Upper lobe of left lung (tissue), 4 donors: Measurements from ENCODE around the gene SHE.

Source experiments
- EP300 ChIP-seq, 4 donors: sonication (generic); formaldehyde crosslinking; IDR thresholded peaks; one replicate each; pipeline ENCODE4 v1.5.1; 2017; ENCODE audit warnings: antibody characterized with exemption in 4 of 4, control low read depth in 2 of 4
- TF ChIP-seq, protein P1 (sequence below), 6 experiments: fragments of 450-650 bp in 4 of 6; fragments of 200-600 bp in 2 of 6; sonication (generic) in 2 of 6; IDR thresholded peaks; one replicate each; pipeline ENCODE4 v1.5.1; 2016 to 2019; ENCODE audit warnings: antibody characterized with exemption in 6 of 6

DNA sequence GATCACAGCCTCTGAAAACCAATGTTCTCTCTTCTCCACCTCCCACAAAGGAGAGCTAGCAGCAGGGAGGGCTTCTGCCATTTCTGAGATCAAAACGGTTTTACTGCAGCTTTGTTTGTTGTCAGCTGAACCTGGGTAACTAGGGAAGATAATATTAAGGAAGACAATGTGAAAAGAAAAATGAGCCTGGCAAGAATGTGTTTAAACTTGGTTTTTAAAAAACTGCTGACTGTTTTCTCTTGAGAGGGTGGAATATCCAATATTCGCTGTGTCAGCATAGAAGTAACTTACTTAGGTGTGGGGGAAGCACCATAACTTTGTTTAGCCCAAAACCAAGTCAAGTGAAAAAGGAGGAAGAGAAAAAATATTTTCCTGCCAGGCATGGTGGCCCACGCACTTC lies 36.0 kb downstream of the SHE start:
- TF ChIP-seq, protein P1, sequence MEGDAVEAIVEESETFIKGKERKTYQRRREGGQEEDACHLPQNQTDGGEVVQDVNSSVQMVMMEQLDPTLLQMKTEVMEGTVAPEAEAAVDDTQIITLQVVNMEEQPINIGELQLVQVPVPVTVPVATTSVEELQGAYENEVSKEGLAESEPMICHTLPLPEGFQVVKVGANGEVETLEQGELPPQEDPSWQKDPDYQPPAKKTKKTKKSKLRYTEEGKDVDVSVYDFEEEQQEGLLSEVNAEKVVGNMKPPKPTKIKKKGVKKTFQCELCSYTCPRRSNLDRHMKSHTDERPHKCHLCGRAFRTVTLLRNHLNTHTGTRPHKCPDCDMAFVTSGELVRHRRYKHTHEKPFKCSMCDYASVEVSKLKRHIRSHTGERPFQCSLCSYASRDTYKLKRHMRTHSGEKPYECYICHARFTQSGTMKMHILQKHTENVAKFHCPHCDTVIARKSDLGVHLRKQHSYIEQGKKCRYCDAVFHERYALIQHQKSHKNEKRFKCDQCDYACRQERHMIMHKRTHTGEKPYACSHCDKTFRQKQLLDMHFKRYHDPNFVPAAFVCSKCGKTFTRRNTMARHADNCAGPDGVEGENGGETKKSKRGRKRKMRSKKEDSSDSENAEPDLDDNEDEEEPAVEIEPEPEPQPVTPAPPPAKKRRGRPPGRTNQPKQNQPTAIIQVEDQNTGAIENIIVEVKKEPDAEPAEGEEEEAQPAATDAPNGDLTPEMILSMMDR (IDR thresholded peaks at IDR 0.05) = no peak
- TF ChIP-seq EP300 (IDR thresholded peaks at IDR 0.05) = no peak
